C4-2B (cell line): Measurements from ENCODE around the gene ADAMTS10.
"Not testable (repeated sequence)": the region's sequence is repeated elsewhere in the genome, so short reads cannot be mapped to it uniquely, and the experiment has no call there.

ENCODE experiments used
- H3K27ac ChIP-seq: fragments of 450-650 bp; 2 replicates; pipeline ENCODE4 v1.5.1; 2017
- ZFX ChIP-seq: fragments of 450-650 bp; IDR thresholded peaks from 2 replicates; pipeline ENCODE4 v1.6.1; 2017
- TF ChIP-seq, protein P1 (sequence below): fragments of 450-650 bp; conservative IDR thresholded peaks from 2 replicates; pipeline ENCODE4 v1.5.1; 2017; ENCODE audit warnings: mild to moderate bottlenecking

Gene ADAMTS10

DNA sequence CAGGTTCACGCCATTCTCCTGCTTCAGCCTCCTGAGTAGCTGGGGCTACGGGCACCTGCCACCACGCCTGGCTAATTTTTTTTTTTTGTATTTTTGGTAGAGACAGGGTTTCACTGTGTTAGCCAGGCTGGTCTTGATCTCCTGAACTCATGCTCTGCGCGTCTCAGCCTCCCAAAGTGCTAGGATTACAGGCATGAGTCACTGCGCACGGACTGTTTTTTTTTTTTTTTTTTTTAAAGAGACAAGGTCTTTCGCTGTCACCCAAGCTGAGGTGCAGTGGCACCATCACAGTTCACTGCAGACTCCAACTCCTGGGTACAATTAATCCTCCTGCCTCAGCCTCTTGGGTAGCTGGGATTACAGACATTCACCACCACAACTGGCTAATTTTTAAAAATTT is 8.2 kb upstream of the ADAMTS10 start:
- TF ChIP-seq, protein P1, sequence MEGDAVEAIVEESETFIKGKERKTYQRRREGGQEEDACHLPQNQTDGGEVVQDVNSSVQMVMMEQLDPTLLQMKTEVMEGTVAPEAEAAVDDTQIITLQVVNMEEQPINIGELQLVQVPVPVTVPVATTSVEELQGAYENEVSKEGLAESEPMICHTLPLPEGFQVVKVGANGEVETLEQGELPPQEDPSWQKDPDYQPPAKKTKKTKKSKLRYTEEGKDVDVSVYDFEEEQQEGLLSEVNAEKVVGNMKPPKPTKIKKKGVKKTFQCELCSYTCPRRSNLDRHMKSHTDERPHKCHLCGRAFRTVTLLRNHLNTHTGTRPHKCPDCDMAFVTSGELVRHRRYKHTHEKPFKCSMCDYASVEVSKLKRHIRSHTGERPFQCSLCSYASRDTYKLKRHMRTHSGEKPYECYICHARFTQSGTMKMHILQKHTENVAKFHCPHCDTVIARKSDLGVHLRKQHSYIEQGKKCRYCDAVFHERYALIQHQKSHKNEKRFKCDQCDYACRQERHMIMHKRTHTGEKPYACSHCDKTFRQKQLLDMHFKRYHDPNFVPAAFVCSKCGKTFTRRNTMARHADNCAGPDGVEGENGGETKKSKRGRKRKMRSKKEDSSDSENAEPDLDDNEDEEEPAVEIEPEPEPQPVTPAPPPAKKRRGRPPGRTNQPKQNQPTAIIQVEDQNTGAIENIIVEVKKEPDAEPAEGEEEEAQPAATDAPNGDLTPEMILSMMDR = no peak
- no peak for TF ChIP-seq ZFX
- H3K27ac ChIP-seq = no peak overlapping the region

DNA sequence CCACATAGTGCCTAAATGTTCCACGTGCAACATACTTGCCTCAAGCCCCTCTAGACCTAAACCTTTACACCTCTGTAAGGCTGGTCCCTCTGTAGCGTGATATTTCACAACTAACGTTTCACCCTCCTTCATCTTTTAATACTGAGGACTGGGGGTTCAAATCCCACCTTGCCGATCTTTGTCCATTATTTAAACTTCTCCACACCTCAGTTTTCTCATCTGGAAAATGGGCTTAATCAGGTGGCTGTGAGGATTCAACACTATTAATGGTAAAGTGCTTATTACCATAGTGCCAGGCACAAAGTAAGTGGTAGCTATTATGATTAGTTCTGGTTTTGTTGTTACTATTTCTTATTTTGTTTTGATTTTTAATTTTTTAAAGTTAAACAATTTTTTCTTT is 7.5 kb upstream of the ADAMTS10 start:
- H3K27ac ChIP-seq = no peak overlapping the region
- TF ChIP-seq, protein P1 = no peak
- TF ChIP-seq ZFX = no peak

DNA sequence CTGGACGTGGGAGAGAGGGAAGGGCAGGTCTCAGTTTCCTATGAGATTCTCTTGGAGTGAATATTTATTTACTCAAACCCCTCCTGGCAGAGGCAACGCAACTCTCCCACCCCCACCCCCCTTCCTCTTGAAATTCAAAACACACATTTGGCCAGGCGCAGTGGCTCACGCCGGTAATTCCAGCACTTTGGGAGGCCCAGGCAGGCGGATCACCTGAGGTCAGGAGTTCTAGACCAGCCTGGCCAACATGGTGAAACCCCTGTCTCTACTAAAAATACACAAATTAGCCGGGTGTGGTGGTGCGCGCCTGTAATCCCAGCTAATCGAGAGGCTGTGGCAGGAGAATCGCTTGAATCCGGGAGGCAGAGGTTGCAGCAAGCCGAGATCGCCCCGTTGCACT is 6.8 kb upstream of the ADAMTS10 start:
- H3K27ac ChIP-seq = not testable (repeated sequence)

DNA sequence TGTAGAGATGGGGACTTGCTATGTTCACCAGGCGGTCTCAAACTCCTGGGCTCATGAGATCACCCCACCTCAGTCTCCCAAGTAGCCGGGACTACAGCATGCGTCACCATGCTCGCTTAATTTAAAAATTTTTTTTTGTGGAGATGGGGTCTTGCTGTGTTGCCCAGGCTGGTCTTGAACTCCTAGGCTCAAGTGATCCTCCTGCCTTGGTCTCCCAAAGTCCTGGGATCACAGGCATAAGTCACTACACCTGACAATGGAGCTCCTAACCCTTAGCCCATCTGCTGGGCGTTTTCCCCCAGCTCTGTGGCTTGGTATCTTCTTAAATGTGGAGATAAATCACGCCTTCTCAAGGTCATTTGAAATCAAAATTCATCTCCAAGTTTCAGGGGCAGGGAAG is 6.3 kb upstream of the ADAMTS10 start:
- TF ChIP-seq, protein P1 = no peak
- no peak for TF ChIP-seq ZFX
- H3K27ac ChIP-seq = no peak overlapping the region

DNA sequence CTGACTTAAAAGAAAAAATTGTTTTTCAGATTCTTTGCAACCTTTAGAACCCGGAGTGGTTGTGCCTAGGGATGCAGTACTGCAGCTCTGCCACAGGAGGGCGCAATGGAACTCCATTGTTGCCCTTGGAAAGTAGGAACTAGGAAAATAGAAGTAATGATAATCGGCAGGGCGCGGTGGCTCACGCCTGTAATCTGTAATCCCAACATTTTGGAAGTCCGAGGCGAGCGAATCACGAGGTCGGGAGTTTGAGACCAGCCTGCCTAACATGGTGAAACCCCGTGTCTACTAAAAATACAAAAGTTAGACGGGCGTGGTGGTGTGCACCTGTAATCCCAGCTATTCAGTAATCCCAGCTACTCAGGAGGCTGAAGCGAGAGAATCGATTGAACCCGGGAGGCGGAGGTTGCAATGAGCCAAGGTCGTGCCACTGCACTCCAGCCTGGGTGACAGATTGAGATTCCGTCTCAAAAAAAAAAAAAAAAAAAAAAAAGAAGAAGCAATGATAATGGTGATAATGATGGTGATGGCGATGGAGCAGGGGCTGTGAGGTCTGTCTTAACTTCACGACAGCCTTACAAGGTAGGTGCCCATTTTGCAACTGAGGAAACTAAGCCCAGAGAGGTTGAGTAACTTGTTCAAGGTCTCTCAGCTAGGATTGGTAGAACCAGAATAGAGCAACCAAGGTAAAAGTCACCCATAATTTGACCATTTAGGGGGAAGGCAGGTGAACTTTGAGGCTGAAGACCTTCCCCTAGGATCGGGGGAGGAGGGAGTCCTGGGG is 5.5 kb upstream of the ADAMTS10 start:
- TF ChIP-seq, protein P1 = peak; percentile 92
- TF ChIP-seq ZFX = no peak
- H3K27ac ChIP-seq = no peak overlapping the region

DNA sequence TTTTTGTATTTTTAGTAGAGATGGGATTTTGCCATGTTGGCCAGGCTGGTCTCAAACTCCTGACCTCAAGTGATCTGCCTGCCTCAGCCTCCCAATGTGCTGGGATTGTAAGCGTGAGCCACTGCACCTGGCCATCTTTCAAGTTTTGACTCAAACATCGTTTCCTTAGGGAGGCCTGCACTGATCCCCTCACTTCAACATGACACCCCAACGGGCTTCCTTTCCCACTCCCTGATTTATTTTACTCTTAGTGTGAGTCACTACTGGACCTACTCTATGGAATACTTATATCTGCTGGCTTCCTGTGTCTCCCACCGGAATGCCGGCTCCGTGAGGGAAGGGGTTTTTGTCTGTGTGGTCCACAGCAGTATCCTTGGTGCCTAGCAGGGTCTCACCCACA is 4.5 kb upstream of the ADAMTS10 start:
- no peak overlapping the region for H3K27ac ChIP-seq
- TF ChIP-seq, protein P1 = no peak
- no peak for TF ChIP-seq ZFX

DNA sequence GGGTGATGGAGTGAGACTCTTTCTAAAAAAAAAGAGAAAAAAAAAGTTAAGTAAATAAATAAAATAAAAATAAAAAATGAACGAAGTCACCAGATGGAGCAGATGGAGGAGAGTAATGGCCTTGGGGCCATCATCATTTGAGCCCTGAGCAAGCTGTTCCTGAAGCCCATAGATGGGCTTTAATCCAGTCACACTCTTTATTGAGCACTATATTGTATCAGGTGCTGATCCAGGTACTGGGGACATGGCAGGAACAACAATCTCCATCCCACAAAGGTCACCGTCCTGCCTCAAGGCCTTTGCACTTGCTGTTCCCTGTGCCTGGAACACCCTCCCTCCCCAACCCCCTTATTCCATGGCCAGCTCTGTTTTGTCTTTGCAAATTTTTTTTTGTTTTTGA is 3.9 kb upstream of the ADAMTS10 start:
- no peak overlapping the region for H3K27ac ChIP-seq
- TF ChIP-seq, protein P1 = no peak

DNA sequence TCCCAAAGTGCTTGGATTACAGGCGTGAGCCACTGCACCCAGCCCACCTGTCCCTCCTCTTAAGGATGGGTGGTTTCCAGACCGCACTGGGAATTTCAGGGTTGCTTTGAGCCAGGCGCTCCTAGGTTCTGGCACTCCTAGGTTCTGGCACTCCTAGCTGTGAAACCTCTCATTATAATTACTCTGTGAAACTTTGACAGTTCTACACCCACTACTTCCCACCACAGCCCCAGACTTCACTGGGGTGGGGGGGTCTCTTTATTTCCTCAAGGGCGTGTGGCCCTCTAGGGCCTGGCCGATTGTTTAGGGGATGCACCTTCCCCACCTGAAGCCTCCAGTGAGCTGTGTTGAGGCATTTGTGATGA is 2.3 kb upstream of the ADAMTS10 start:
- H3K27ac ChIP-seq = no peak overlapping the region
- TF ChIP-seq, protein P1 = no peak
- TF ChIP-seq ZFX = no peak
